Transverse colon (tissue), 4 donors: ENCODE data around the gene EEFSEC. TPM values are rescaled to one million over a fixed set of nuclear protein-coding genes. Genes with fewer than 3 reads are reported as not detected.

Experiments
- DNase-seq: peaks from one replicate; pipeline ENCODE4 v3.0.0-alpha.2; 2019
- H3K27ac ChIP-seq, 4 donors: fragments of 200-600 bp; sonication (generic); 2 replicates each; pipeline ENCODE4 v1.5.1; 2016 to 2018; ENCODE audit warnings: inconsistent platforms in 4 of 4
- H3K27me3 ChIP-seq: fragments of 200-600 bp; sonication (generic); 2 replicates; pipeline ENCODE4 v1.5.1; 2017; ENCODE audit warnings: inconsistent platforms
- H3K36me3 ChIP-seq, 4 donors: fragments of 200-600 bp; sonication (generic); 2 replicates each; pipeline ENCODE4 v1.5.1; 2017 to 2019; ENCODE audit warnings: inconsistent platforms in 4 of 4
- H3K4me1 ChIP-seq, 4 donors: fragments of 200-600 bp; sonication (generic); 2 replicates each; pipeline ENCODE4 v1.5.1; 2017 to 2020; ENCODE audit warnings: inconsistent platforms in 4 of 4
- H3K4me3 ChIP-seq, 4 donors: fragments of 200-600 bp; sonication (generic); 1 replicate in 1 of 4; 2 replicates in 3 of 4; pipeline versions ENCODE4 v1.5.1 to v1.6.1; 2017 to 2019; ENCODE audit warnings: inconsistent platforms in 4 of 4
- H3K9me3 ChIP-seq, 2 donors: fragments of 200-600 bp; sonication (generic); 2 replicates each; pipeline ENCODE4 v1.5.1; 2017 to 2019; ENCODE audit warnings: inconsistent platforms in 2 of 2
- EP300 ChIP-seq: sonication (generic); formaldehyde crosslinking; IDR thresholded peaks from one replicate; pipeline ENCODE4 v1.6.1; 2017; ENCODE audit warnings: antibody characterized with exemption, low read depth
- POLR2A ChIP-seq: fragments of 450-650 bp; IDR thresholded peaks from one replicate; pipeline ENCODE4 v1.6.1; 2016; ENCODE audit warnings: antibody characterized with exemption, mild to moderate bottlenecking, moderate library complexity
- POLR2AphosphoS5 ChIP-seq, 3 donors: sonication (generic); formaldehyde crosslinking; IDR thresholded peaks; one replicate each; pipeline ENCODE4 v1.6.1; 2016; ENCODE audit warnings: antibody characterized with exemption in 3 of 3
- WGBS, 2 donors: methylation state at CpG; one replicate each; pipeline ENCODE4 v1.1.5; 2018; ENCODE audit warnings: low coverage in 1 of 2; 5-methylcytosine and 5-hydroxymethylcytosine counted together
- in situ Hi-C, 4 donors: fragments of 200-750 bp; cut with MboI; loops; one replicate each; pipeline versions ENCODE4 v1.15.0 to v1.15.1; 2017; ENCODE audit warnings: low sequenced_read_pairs in 3 of 4, low pct_ligation_motif_present in 1 of 4, low pct_unique_long_range_greater_than_20kb in 1 of 4
- intact Hi-C: fragments of 100-400 bp; cut with DNase I; formaldehyde crosslinking; loops from one replicate; pipeline ENCODE4 v1.15.1; 2023; ENCODE audit warnings: low total_unique reads
- total RNA-seq, 4 donors: library from RNA; depleted of rRNA; stranded (reverse); fragments of >200 nt; gene quantifications; one replicate each; pipeline ENCODE4 v1.1.0, GENCODE V29; 2016
- TF ChIP-seq, protein P1 (sequence below), 5 experiments: fragments of 200-600 bp in 3 of 5; fragments of 450-650 bp in 2 of 5; sonication (generic) in 3 of 5; IDR thresholded peaks; 1 replicate in 2 of 5; 2 replicates in 3 of 5; pipeline ENCODE4 v1.5.1; 2016 to 2017; ENCODE audit warnings: antibody characterized with exemption in 5 of 5, inconsistent platforms in 3 of 5, mild to moderate bottlenecking in 2 of 5, moderate library complexity in 1 of 5

Gene EEFSEC
- total RNA-seq, 4 donors from 2014 or later, result 10.3 to 16.8 (median 14.2) TPM

DNA sequence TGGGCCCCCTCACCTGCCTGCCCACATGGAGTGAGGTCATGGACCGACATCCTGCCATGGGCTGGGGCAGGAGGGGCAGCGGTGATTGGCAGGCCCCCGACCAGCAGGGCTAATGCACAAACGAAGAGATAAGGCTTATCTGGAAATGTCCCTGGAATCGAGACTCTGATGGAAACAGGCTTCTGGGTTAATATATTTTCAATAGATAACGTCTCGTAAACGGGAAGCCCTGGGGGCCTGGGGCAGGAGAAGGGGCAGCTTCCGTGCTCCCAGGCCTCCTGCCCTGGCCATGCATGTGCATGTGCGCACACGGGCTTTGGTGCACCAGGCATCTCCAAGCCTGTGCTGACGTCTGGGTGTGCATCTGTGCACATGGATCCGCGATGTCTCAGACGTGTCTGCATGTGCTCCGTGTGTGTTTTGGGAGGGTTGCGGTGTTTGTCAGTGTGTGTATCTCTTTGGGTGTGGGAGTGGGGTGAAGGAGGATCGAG lies 258.3 kb downstream of the EEFSEC start:
- 82 to 83% methylated on average over 7 to 18 of the region's 18 CpGs for WGBS, 2 donors
- TF ChIP-seq, protein P1, sequence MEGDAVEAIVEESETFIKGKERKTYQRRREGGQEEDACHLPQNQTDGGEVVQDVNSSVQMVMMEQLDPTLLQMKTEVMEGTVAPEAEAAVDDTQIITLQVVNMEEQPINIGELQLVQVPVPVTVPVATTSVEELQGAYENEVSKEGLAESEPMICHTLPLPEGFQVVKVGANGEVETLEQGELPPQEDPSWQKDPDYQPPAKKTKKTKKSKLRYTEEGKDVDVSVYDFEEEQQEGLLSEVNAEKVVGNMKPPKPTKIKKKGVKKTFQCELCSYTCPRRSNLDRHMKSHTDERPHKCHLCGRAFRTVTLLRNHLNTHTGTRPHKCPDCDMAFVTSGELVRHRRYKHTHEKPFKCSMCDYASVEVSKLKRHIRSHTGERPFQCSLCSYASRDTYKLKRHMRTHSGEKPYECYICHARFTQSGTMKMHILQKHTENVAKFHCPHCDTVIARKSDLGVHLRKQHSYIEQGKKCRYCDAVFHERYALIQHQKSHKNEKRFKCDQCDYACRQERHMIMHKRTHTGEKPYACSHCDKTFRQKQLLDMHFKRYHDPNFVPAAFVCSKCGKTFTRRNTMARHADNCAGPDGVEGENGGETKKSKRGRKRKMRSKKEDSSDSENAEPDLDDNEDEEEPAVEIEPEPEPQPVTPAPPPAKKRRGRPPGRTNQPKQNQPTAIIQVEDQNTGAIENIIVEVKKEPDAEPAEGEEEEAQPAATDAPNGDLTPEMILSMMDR (IDR thresholded peaks at IDR 0.05), result no peak
- no peak for TF ChIP-seq POLR2A
- H3K27ac ChIP-seq, result no peak overlapping the region
- no peaks in the 10 kb centered on the region for H3K4me1 ChIP-seq
- no peaks in the 10 kb centered on the region for H3K36me3 ChIP-seq
- in situ Hi-C loops, result no loop called here
- intact Hi-C loops, result no loop called here
- DNase-seq, result no peak
- no peaks in the 10 kb centered on the region for H3K9me3 ChIP-seq
- H3K4me3 ChIP-seq, result no peak overlapping the region
- H3K27me3 ChIP-seq, result no peaks in the 10 kb centered on the region

DNA sequence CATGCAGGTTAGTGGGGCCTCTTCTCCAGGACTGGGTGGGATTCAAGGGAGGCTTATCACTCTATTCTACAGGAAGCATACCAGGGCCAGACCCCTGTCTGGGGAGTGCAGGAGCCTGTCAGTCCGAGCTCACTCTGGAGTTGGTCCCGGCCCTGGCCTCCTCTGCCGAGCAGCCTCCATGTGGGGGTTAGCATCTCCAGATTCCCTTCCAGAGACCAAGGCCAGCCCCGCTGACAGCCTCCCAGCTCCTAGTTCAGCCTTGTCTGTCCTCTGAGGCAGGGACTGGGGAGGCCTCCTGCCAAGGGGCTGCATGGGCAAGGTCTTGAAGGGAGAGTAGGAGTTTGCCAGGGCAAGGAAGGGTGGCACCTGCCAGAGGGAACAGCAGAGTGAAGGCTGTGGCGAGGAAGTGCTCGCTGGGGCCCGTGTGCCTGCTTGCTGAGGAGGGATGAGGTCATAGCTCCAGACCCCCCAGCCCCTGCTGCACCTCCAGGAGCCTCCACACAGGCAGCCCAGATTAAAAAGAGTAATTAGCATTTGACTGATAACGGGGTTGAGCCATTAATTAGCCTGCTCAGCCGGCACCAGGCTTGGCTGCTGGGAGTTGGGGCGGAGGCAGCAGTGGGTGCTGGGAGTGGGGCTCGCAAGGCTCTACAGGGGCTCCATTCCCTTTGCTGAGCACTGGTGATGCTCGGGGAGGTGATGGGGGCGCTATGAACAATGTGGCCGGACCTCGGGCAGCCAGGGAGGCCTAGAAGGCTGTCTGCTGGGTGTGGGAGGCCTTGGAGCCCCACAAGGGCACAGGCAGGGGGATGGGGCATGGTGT lies 259.1 kb downstream of the EEFSEC start:
- TF ChIP-seq, protein P1 (IDR thresholded peaks at IDR 0.05), result no peak
- TF ChIP-seq EP300 (no peak), POLR2AphosphoS5 (IDR thresholded peaks at IDR 0.05) (no peak), POLR2A (no peak)
- intact Hi-C loops, result no loop called here
- 71 to 81% methylated on average over 3 to 15 of the region's 15 CpGs for WGBS, 2 donors
- Histone ChIP-seq H3K27ac (no peak overlapping the region), H3K4me3 (no peak overlapping the region), H3K36me3 (no peaks in the 10 kb centered on the region), H3K4me1 (no peaks in the 10 kb centered on the region), H3K27me3 (no peaks in the 10 kb centered on the region), H3K9me3 (no peaks in the 10 kb centered on the region)
- no peak for DNase-seq
- in situ Hi-C loops, result no loop called here

DNA sequence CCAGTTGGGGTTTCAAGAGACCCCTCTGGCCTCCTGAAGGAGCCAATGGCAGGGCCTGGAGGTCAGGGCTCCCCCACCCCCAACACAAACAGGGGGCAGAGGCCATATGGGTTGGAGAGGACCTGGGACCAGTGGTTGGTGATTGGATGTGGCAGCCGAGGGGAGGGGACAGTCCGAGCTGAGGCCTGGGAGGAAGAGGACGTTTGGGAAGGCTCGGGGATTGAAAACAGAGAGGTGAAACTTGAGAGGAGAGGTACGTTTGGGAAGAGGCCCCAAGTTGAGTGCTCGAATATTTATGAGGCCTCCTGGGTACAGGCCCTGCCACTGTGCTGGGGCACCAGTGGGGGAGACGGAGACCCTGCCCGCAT lies 259.7 kb downstream of the EEFSEC start:
- intact Hi-C loops, result no loop called here

DNA sequence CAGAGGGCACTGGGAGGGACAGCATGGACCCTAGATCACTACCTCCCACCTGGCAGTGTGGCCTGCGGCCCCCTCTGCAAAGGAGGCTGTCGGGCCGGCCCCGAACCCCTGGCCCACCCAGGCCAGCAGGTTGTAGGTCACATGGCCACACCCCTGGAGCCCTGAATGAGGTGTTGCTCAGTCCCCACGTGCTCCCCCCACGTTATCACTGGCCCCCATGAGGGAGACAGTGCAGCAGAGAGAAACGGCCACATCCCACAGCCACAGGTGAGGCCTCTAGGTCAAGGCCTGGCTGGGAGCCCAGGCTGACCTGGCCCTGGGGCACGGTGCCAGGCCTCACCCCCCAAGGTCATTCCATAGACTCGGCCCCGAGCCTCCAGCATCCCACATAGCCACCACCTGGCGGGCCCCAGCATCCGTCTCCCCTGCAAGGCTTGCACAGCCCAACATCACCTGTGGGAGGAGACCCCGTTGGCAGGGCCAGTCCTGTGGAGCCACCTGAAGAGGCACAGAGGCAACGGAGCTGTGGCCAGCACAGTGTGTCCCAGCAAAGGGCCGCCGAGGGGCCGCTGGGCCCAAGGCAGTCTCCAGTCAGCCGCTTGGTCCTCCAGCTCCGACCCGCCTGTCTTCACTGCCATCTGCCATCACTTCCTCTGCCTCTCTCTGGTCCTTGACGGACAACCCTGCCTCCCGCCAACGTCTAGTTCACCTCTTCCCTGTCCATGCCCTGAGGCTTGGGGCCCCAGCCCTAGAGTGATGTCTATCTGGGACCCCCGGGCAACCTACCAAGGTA lies 260.3 kb downstream of the EEFSEC start:
- no peak overlapping the region for H3K4me3 ChIP-seq
- in situ Hi-C loops (no loop called here), intact Hi-C loops (no loop called here)
- 87% methylated on average over 19 of the region's 24 CpGs; no CpG with 5 or more reads in 1 of the 2 donors for WGBS, 2 donors
- no peaks in the 10 kb centered on the region for H3K27me3 ChIP-seq
- no peaks in the 10 kb centered on the region for H3K9me3 ChIP-seq
- no peaks in the 10 kb centered on the region for H3K36me3 ChIP-seq
- DNase-seq, result no peak
- no peak overlapping the region for H3K27ac ChIP-seq
- H3K4me1 ChIP-seq, result no peaks in the 10 kb centered on the region
- no peak for TF ChIP-seq POLR2AphosphoS5 (IDR thresholded peaks at IDR 0.05)
- TF ChIP-seq EP300, result no peak
- TF ChIP-seq, protein P1 (IDR thresholded peaks at IDR 0.05), result no peak

More for the DNA sequence above, 259.7 kb downstream of the EEFSEC start:
- no peaks in the 10 kb centered on the region for H3K27me3 ChIP-seq
- H3K4me1 ChIP-seq, result no peaks in the 10 kb centered on the region
- in situ Hi-C loops, result no loop called here
- H3K9me3 ChIP-seq, result no peaks in the 10 kb centered on the region
- TF ChIP-seq, protein P1 (IDR thresholded peaks at IDR 0.05), result no peak
- TF ChIP-seq EP300 (no peak), POLR2AphosphoS5 (IDR thresholded peaks at IDR 0.05) (no peak), POLR2A (no peak)
- WGBS, 2 donors, result 81 to 92% methylated on average over 2 to 8 of the region's 8 CpGs
- no peak overlapping the region for H3K27ac ChIP-seq
- no peak overlapping the region for H3K4me3 ChIP-seq
- H3K36me3 ChIP-seq, result no peaks in the 10 kb centered on the region
- no peak for DNase-seq
